Colon (tissue), 2 donors: ENCODE results near the gene SLC25A22.

Source experiments
- FAIRE-seq: peaks from 2 replicates; lab custom pipeline; 2012; peaks lifted over from hg19 to GRCh38; lab: Jason Lieb, UNC
- donor health status: control.
- donor health status: control.

Gene SLC25A22

DNA sequence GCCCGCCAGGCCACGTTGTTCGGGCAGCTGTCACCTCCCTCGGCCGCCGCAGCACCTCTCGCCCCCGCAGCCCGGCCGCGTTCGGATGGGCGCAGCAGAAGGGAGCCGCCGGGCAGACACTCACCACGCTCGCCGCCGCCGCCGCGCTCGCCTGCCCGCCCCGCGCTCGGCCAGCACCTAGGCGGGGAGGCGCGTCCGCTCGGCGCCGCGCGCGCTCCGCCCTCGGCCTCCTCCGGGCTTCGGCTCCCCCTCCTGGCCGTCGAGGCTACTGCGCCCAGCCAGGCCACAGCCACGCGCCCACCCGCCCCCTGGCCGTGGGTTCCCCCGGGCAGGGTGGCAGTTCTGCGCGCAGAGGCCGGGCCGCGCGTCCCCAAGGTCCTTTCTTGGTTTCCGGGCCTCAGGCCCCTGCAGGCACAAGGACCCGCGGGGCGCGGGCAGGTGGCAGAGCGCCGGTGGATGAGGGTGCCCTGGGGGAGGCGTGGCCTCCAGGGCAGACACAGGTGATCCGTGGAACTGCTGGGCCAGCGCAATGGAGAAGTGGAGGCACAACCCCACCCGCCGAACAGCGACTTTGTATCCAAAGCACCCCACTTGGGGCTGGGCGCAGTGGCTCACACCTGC lies at the start of gene SLC25A22:
SLC25A22 (minus strand) TSS at position 189 of the 621 bp plus-strand sequence. CDS start 3,275 bp downstream, outside the sequence.
- no peak for FAIRE-seq

- no peak for FAIRE-seq
Measured at GRCh38 chr11:847876-848275, 49.8 kb upstream of the SLC25A22 start.

GRCh38 chr11:846496-847098 lies 48.5 kb upstream of the SLC25A22 start:
- no peak for FAIRE-seq

GRCh38 chr11:845872-846495 lies 47.9 kb upstream of the SLC25A22 start:
- FAIRE-seq = no peak

GRCh38 chr11:844693-845644 lies 46.9 kb upstream of the SLC25A22 start:
- FAIRE-seq = no peak

DNA sequence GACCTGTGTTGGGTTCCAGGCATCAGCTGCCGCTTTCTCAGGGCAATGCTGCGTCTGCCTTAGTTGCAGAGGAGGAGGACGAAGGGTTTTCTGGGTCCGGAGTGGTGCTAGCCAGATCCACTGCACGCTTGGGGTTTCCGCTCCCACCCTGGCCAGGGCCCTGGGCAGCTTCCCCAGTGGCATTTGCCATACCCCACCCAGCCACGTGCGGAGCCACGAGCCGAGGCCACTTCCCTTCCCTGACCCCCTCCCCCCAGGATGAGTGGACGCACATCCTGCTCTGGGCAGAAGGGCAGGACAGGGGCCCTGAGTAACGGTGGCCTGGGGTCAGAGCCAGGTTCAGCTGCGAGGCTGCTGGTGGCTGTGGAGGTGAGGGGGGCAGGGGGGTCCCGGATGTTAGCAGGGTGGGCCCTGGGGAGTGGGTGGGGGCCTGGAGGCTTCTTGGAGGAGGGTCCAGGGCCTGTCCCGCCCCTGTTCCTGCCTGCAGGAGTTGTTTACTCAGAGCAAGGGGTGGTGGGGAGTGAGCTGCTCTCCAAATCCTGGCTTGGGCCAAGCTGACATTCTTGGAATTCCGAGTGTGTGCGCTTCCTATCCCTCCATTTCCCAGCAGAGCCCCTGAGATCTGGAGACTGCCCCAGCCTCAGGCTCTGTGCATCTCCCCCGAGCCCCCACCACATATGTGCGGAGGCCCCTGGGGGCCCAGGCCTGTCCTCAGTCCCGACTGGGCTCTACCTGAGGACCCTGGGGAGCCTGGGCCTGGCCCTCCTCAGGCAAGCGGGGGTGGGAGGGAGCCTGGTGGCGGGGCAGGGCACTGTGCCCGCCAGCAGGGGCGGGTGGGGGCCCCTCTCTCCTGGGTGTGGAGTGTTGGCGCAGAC lies 46.0 kb upstream of the SLC25A22 start:
- FAIRE-seq = no peak

GRCh38 chr11:843086-843734 lies 45.1 kb upstream of the SLC25A22 start:
- FAIRE-seq = no peak

GRCh38 chr11:842370-843002 lies 44.4 kb upstream of the SLC25A22 start, which contains the start of the genes POLR2L and TSPAN4:
POLR2L (minus strand) TSS chr11:842529; CDS start chr11:842508, 21 bp downstream.
TSPAN4 (plus strand) TSS chr11:842852; CDS start chr11:850305, 7,453 bp downstream.
- no peak for FAIRE-seq

- no peak for FAIRE-seq
Measured at GRCh38 chr11:841981-842369, 43.9 kb upstream of the SLC25A22 start.

DNA sequence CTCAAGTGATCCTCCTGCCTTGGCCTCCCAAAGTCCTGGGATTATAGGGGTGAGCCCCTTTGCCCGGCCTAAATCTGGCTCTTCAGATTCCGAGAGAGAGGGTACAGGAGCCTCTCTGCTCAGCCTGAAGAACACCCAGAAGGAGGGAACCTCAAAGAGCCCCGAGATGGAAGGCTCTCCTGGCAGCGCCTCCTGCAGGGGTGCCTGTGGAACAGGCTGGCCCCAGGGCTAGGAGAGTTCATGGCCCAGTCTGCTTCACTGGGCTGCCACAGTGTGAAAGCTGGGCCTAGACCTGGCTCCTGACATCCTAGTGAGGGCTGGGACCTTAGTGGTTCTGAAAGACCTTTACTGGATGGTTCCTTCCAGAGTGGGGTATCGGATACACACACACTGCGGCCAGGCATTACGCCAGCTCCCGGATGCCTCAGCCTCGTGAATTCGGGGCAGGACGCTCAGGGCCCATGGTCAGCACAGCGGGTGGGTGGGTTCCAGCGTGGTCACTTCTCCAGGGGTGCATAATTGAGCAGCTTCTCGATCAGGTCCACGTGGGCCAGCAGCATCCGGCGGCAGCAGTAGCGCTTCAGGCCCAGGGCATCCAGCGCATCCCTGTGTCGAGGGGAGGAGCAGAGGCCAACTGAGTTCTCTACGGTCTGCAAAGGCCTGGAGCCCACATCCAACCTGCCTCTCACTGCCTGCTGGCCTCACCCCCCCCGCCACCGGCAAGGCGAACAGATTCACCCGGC lies 42.0 kb upstream of the SLC25A22 start:
- no peak for FAIRE-seq

DNA sequence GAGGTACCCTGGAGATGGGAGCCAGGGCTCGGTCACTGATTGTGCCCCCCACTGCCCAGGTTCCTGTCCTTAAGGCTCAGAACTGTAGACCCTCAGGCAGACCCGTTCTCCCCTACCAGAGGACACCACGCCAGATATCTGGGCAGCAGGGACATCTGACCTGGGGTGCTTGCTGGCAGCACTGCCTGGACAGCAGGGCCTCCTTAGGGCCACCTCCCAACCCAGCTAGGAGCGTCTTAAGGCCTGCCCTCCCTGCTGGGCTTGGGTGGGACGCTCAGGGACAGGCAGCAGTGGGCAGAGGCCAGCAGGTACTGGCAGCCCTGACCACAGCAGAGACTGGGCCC lies 41.2 kb upstream of the SLC25A22 start:
- FAIRE-seq = no peak

- FAIRE-seq = no peak
Measured at GRCh38 chr11:838441-839279, 40.6 kb upstream of the SLC25A22 start.

GRCh38 chr11:837990-838307 lies 39.9 kb upstream of the SLC25A22 start:
- no peak for FAIRE-seq

DNA sequence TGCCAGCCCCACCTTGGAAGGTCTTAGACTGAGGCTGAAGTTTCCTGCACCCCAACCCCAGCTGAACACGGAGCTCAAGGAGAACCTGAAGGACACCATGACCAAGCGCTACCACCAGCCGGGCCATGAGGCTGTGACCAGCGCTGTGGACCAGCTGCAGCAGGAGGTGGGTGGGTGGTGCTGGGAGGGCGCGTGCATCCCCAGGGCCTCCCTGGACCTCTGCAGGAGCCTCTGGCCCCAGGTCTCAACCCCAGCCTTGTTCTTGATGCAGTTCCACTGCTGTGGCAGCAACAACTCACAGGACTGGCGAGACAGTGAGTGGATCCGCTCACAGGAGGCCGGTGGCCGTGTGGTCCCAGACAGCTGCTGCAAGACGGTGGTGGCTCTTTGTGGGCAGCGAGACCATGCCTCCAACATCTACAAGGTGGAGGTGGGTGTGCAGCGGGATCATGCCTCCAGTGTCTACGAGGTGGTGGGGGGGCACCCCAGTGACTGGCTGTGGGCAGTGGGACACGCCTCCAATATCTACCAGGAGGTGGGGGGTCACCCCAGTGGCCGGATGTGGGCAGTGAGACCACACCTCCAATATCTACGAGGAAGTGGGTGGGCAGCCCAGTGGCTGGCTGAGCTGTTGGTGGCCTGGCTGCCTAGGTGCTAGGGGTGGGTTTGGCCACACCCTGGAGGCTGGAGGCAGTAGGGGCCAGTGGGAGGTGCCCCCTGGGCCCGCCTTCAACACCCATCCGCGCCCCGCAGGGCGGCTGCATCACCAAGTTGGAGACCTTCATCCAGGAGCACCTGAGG lies 39.3 kb upstream of the SLC25A22 start:
- FAIRE-seq = no peak

DNA sequence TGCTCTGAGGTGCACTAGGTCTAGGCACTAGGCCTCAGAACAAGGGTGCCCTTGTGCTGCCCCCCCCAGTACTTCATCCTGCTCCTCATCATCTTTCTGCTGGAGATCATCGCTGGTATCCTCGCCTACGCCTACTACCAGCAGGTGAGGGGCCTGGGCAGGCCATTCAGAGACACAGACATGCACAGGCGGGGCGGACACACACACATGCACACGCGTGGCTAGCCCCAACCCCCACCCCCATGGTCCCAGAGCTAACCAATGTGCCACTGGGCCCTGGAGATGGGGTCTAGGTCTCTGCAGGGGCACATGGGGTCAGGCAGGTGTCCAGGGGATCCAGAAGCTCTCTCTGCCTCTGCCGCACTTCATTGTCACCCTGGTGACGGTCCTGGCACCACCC lies 38.6 kb upstream of the SLC25A22 start:
- no peak for FAIRE-seq

- no peak for FAIRE-seq
Measured at GRCh38 chr11:836274-836673, 38.2 kb upstream of the SLC25A22 start.

DNA sequence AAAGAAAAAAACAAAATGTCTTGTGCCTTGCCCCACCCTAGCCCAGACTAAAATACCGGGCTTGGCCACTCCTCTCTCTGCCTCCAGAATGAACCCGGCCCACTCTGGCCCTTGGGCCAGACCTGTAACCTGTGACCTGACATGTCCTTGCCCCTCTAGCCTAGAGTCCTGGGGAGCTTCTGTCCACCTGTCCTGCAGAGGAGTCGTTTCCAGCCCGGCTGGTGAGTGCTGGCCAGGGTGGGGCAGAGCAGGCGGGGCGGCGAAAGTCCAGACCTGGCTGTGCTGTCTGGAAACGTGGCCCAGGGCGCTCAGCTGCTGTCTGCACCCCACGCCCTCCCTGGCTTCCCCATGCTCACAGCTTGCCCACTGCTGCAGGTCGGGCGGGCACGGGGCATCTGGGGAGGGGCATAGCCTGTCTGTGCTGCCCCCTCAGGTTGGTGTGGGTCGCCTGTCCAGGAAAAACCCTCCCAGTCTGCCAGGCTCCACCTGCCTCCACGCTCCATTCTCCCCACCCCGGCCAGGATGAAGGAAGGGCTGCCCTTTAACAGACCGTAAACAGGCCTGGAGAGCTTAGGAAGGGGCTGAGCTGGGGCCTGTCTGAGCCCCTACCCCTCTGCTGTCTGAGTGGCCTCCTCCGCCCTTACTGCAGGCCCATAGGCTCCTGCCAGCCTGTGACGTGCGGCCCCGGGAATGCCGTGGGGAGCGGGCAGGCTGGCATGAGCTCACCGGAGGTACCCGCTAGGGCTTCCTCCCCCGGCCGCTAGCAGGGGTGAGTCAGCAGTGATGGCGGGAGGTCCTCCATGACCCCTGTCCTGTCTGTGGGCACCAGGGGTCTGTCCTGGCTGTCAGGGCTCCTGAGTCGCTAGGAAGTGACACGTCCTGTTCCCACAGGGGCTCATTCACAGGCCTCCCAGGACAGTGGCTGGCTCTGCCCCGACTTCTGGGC lies 36.6 kb upstream of the SLC25A22 start:
- no peak for FAIRE-seq
